Measurements from ENCODE around the gene CDIP1.

GRCh38 chr16:4512473-4512872 is 26.1 kb downstream of the CDIP1 start:
- no peak for TF ChIP-seq EZH2 (IDR thresholded peaks at IDR 0.05; ENCODE audit: borderline replicate concordance, low read depth, low read length, severe bottlenecking)
- no peak for TF ChIP-seq CTCF (IDR thresholded peaks at IDR 0.05; ENCODE audit: borderline replicate concordance, extremely low read depth, low read length, poor library complexity, severe bottlenecking)

All from DND-41 (cell line).